Dermis microvascular lymphatic vessel endothelial cell (primary cell): ENCODE measurements around the gene ZG16. TPM values are rescaled to one million over a fixed set of nuclear protein-coding genes. Genes with fewer than 3 reads are reported as not detected.
"Not testable (repeated sequence)": the region's sequence is repeated elsewhere in the genome, so short reads cannot be mapped to it uniquely, and the experiment has no call there.

Experiments
- DNase-seq, 2 donors: peaks; one replicate each; pipeline versions ENCODE4 v3.0.0 to v3.0.0-alpha.2; 2010; ENCODE audit warnings: low read depth in 2 of 2
- total RNA-seq: library from RNA; depleted of rRNA; stranded (reverse); fragments of >200 nt; gene quantifications from 2 replicates; pipeline ENCODE4 v1.2.1, GENCODE V29; 2014

Gene ZG16
- total RNA-seq, 1 donor from 2014 or later, result not detected

GRCh38 chr16:29748760-29749149 is 29.3 kb upstream of the ZG16 start:
- DNase-seq, result not testable (repeated sequence)

- no peak for DNase-seq
Observed at GRCh38 chr16:29753516-29753915, 24.5 kb upstream of the ZG16 start.

- no peak for DNase-seq
Observed at GRCh38 chr16:29756654-29757053, 21.4 kb upstream of the ZG16 start.

GRCh38 chr16:29757086-29757485 is 21.0 kb upstream of the ZG16 start:
- DNase-seq, result not testable (repeated sequence)

- no peak for DNase-seq
Observed at GRCh38 chr16:29757950-29758466, 20.0 kb upstream of the ZG16 start.

- DNase-seq, result no peak
Observed at GRCh38 chr16:29760567-29761279, 17.3 kb upstream of the ZG16 start.

GRCh38 chr16:29761280-29761651 is 16.8 kb upstream of the ZG16 start:
- not testable (repeated sequence) for DNase-seq

- DNase-seq, result no peak
Observed at GRCh38 chr16:29761882-29762281, 16.2 kb upstream of the ZG16 start.

- no peak for DNase-seq
Observed at GRCh38 chr16:29763326-29763725, 14.7 kb upstream of the ZG16 start.

GRCh38 chr16:29765167-29766032 is 12.7 kb upstream of the ZG16 start:
- DNase-seq, result no peak

GRCh38 chr16:29766571-29766970 is 11.5 kb upstream of the ZG16 start:
- DNase-seq, result no peak

GRCh38 chr16:29767062-29767461 is 11.0 kb upstream of the ZG16 start:
- DNase-seq, result no peak

- DNase-seq, result no peak
Observed at GRCh38 chr16:29769507-29769906, 8.5 kb upstream of the ZG16 start.

- no peak for DNase-seq
Observed at GRCh38 chr16:29770250-29770929, 7.7 kb upstream of the ZG16 start.

GRCh38 chr16:29772330-29772729 is 5.7 kb upstream of the ZG16 start:
- not testable (repeated sequence) for DNase-seq

- no peak for DNase-seq
Observed at GRCh38 chr16:29774730-29775129, 3.3 kb upstream of the ZG16 start.

GRCh38 chr16:29775742-29776408 is 2.2 kb upstream of the ZG16 start:
- no peak for DNase-seq

GRCh38 chr16:29779474-29779873 is 1.4 kb downstream of the ZG16 start:
- no peak for DNase-seq

- not testable (repeated sequence) for DNase-seq
Observed at GRCh38 chr16:29783094-29783953, 5.3 kb downstream of the ZG16 start.

- no peak for DNase-seq
Observed at GRCh38 chr16:29784157-29784556, 6.1 kb downstream of the ZG16 start.
